Gastrocnemius medialis (tissue), 4 donors: ENCODE results near the gene MPDU1.

Source experiments
- POLR2A ChIP-seq, 2 donors: fragments of 450-650 bp; IDR thresholded peaks; one replicate each; pipeline ENCODE4 v1.6.1; 2017; ENCODE audit warnings: antibody characterized with exemption in 2 of 2, mild to moderate bottlenecking in 2 of 2, moderate library complexity in 2 of 2
- TF ChIP-seq, protein P1 (sequence below), 5 experiments: fragments of 450-650 bp in 3 of 5; fragments of 200-600 bp in 2 of 5; sonication (generic) in 2 of 5; IDR thresholded peaks in 4 of 5; conservative IDR thresholded peaks in 1 of 5; 1 replicate in 4 of 5; 2 replicates in 1 of 5; pipeline ENCODE4 v1.5.1; 2016 to 2019; ENCODE audit warnings: antibody characterized with exemption in 5 of 5, mild to moderate bottlenecking in 3 of 5, moderate library complexity in 3 of 5

DNA sequence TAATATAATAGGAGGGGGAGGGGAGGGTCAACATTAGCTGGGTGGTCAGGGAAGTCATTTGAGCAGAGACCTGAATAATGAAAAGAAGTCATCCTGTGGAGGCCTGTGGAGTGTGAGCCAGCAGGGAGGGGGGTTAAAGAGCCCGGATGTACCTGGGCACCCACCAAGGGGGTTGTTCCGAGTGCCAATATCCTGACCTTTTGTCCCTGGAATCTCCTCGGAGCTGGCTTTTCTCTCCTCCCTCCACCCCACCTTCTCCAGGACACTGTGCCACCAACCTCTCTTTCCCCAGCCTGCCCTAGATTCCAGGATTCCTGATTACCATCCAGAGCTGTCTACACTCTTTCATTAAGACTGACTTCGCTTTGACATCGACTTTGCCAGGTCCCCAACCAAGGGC, 52.5 kb downstream of the MPDU1 start:
- TF ChIP-seq, protein P1, sequence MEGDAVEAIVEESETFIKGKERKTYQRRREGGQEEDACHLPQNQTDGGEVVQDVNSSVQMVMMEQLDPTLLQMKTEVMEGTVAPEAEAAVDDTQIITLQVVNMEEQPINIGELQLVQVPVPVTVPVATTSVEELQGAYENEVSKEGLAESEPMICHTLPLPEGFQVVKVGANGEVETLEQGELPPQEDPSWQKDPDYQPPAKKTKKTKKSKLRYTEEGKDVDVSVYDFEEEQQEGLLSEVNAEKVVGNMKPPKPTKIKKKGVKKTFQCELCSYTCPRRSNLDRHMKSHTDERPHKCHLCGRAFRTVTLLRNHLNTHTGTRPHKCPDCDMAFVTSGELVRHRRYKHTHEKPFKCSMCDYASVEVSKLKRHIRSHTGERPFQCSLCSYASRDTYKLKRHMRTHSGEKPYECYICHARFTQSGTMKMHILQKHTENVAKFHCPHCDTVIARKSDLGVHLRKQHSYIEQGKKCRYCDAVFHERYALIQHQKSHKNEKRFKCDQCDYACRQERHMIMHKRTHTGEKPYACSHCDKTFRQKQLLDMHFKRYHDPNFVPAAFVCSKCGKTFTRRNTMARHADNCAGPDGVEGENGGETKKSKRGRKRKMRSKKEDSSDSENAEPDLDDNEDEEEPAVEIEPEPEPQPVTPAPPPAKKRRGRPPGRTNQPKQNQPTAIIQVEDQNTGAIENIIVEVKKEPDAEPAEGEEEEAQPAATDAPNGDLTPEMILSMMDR (IDR thresholded peaks at IDR 0.05 in 4 of 5, conservative IDR thresholded peaks at IDR 0.05 in 1 of 5): no peak
- TF ChIP-seq POLR2A (IDR thresholded peaks at IDR 0.05): no peak
